DND-41 (cell line): ENCODE measurements around the gene NUMBL.

ENCODE experiments used
- ATAC-seq: fragments of 200-7000 bp; cut with Tn5 transposase; 3 replicates; pipeline ENCODE4 v1.9.1; 2021; ENCODE audit warnings: low read depth; ENCODE audit not compliant: insufficient read depth
- DNase-seq: peaks from one replicate; pipeline ENCODE4 v3.0.0-alpha.2; 2020
- H2AFZ ChIP-seq: 2 replicates; pipeline ENCODE4 v1.6.0; 2012; ENCODE audit warnings: low read depth, low read length
- H3K27ac ChIP-seq: 2 replicates; pipeline ENCODE4 v1.5.1; 2012; ENCODE audit warnings: low read length, inconsistent platforms
- H3K27me3 ChIP-seq: fragments of 200-600 bp; sonication (generic); 2 replicates; pipeline ENCODE4 v1.6.0; 2012; ENCODE audit warnings: low read length, mild to moderate bottlenecking, inconsistent platforms; ENCODE audit not compliant: insufficient read depth, poor library complexity
- H3K36me3 ChIP-seq: 2 replicates; pipeline ENCODE4 v1.5.1; 2012; ENCODE audit warnings: low read length, inconsistent platforms; ENCODE audit not compliant: insufficient read depth
- H3K4me1 ChIP-seq: 2 replicates; pipeline ENCODE4 v1.5.1; 2012; ENCODE audit warnings: mild to moderate bottlenecking, low read length; ENCODE audit not compliant: insufficient read depth
- H3K4me2 ChIP-seq: 2 replicates; pipeline ENCODE4 v1.6.0; 2012; ENCODE audit warnings: mild to moderate bottlenecking, moderate library complexity, low read length, inconsistent platforms; ENCODE audit not compliant: insufficient read depth
- H3K4me3 ChIP-seq, 2 experiments: fragments of 200-600 bp in 1 of 2; shearing (Covaris generic) in 1 of 2; 2 replicates each; pipeline ENCODE4 v1.5.1; 2012 to 2016; ENCODE audit warnings: inconsistent platforms in 2 of 2, low read length in 2 of 2, mild to moderate bottlenecking in 2 of 2, low read depth in 1 of 2, moderate library complexity in 1 of 2
- H3K79me2 ChIP-seq: 2 replicates; pipeline ENCODE4 v1.6.0; 2012; ENCODE audit warnings: low read length, inconsistent platforms; ENCODE audit not compliant: insufficient read depth
- H3K9ac ChIP-seq: 2 replicates; pipeline ENCODE4 v1.6.0; 2012; ENCODE audit warnings: low read depth, mild to moderate bottlenecking, inconsistent platforms, low read length, moderate library complexity
- H3K9me3 ChIP-seq: 2 replicates; pipeline ENCODE4 v1.5.1; 2012; ENCODE audit warnings: low read length, moderate library complexity, mild to moderate bottlenecking, inconsistent platforms; ENCODE audit not compliant: insufficient read depth, severe bottlenecking
- H4K20me1 ChIP-seq: 2 replicates; pipeline ENCODE4 v1.6.0; 2012; ENCODE audit warnings: low read length; ENCODE audit not compliant: insufficient read depth
- CTCF ChIP-seq: IDR thresholded peaks from 2 replicates; pipeline ENCODE4 v1.5.1; 2012; ENCODE audit warnings: borderline replicate concordance, low read length, moderate library complexity, mild to moderate bottlenecking; ENCODE audit not compliant: poor library complexity, severe bottlenecking; ENCODE audit errors: extremely low read depth
- EZH2 ChIP-seq: IDR thresholded peaks from 3 replicates; pipeline ENCODE4 v1.6.1; 2012; ENCODE audit warnings: borderline replicate concordance, low read depth, mild to moderate bottlenecking, moderate library complexity, low read length, inconsistent platforms; ENCODE audit not compliant: severe bottlenecking

The NUMBL gene

GRCh38 chr19:40690050-40690692 lies at the start of gene NUMBL:
NUMBL (minus strand) TSS chr19:40690651; CDS start chr19:40690483, 168 bp downstream.
- ATAC-seq (peak; percentile 51; the same call in 2 of the 3 replicates), DNase-seq (no peak)
- TF ChIP-seq CTCF: no peak
- TF ChIP-seq EZH2: no peak
- Histone ChIP-seq H4K20me1 (no peaks in the 10 kb centered on the region), H3K9me3 (no peaks in the 10 kb centered on the region), H3K4me1 (peaks cover 26% of the 10 kb centered on the region), H3K79me2 (no peaks in the 10 kb centered on the region), H3K4me3 (peak within 1 kb of the TSS; percentile 30 to 58; a peak in 3 of 4 replicates), H3K9ac (peak within 1 kb of the TSS; percentile 61), H3K27me3 (no peaks in the 10 kb centered on the region), H2AFZ (peak within 1 kb of the TSS; percentile 71), H3K27ac (peak within 1 kb of the TSS; percentile 64), H3K36me3 (peaks cover 10% of the 10 kb centered on the region; the same call in 1 of the 2 replicates), H3K4me2 (peak within 1 kb of the TSS; percentile 62)

GRCh38 chr19:40739030-40739839 lies 48.8 kb upstream of the NUMBL start:
- no peak overlapping the region for H3K9ac ChIP-seq
- no peak overlapping the region for H3K27ac ChIP-seq
- no peaks in the 10 kb centered on the region for H3K9me3 ChIP-seq
- no peak overlapping the region for H3K4me3 ChIP-seq
- DNase-seq (no peak), ATAC-seq (no peak)
- TF ChIP-seq CTCF: no peak
- TF ChIP-seq EZH2: no peak
- H3K27me3 ChIP-seq: no peaks in the 10 kb centered on the region
- no peak overlapping the region for H3K4me2 ChIP-seq
- H3K36me3 ChIP-seq: peaks cover 48% of the 10 kb centered on the region
- H3K4me1 ChIP-seq: no peaks in the 10 kb centered on the region
- H3K79me2 ChIP-seq: no peaks in the 10 kb centered on the region
- no peaks in the 10 kb centered on the region for H4K20me1 ChIP-seq
- no peak overlapping the region for H2AFZ ChIP-seq

GRCh38 chr19:40737102-40737644 lies 46.7 kb upstream of the NUMBL start:
- Histone ChIP-seq H3K9ac (no peak overlapping the region), H3K4me3 (no peak overlapping the region), H3K27me3 (no peaks in the 10 kb centered on the region), H3K9me3 (no peaks in the 10 kb centered on the region), H3K4me2 (no peak overlapping the region), H3K27ac (no peak overlapping the region), H4K20me1 (no peaks in the 10 kb centered on the region), H3K4me1 (no peaks in the 10 kb centered on the region), H3K36me3 (peaks cover 57% of the 10 kb centered on the region), H2AFZ (no peak overlapping the region), H3K79me2 (no peaks in the 10 kb centered on the region)
- no peak for DNase-seq
- TF ChIP-seq EZH2: no peak
- TF ChIP-seq CTCF: no peak
- ATAC-seq: no peak
